Ovary (tissue), 3 donors: ENCODE data around the gene HEATR3.

Experiments
- POLR2A ChIP-seq: fragments of 450-650 bp; IDR thresholded peaks from one replicate; pipeline ENCODE4 v1.6.1; 2017; ENCODE audit warnings: antibody characterized with exemption, mild to moderate bottlenecking, moderate library complexity
- TF ChIP-seq, protein P1 (sequence below), 3 donors: fragments of 450-650 bp in 2 of 3; fragments of 200-600 bp in 1 of 3; IDR thresholded peaks; one replicate each; pipeline versions ENCODE4 v1.5.1 to v1.8.0; 2016 to 2022; ENCODE audit warnings: antibody characterized with exemption in 3 of 3, mild to moderate bottlenecking in 1 of 3
- donor health status: DM: no; HTN: no; CAD: no.

DNA sequence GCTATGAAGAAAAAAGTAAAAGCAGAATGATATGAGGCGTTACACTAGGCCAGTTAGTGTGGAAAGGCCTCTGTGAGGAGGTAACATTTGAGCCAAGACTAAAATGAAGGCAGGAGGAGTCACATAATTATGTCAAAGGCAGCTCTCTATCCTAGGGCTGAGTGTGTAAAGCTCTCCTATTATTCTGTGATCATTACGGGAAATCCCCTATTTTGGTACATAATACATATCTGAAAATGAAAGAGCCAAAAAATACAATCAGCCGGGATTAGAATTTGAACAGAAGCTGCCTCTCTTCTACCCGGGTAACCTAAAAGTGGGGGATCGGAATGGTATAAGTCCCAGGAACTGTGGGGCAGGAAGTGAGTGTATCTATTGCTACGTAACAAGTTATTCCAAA is 27.1 kb downstream of the HEATR3 start:
- no peak for TF ChIP-seq POLR2A
- TF ChIP-seq, protein P1, sequence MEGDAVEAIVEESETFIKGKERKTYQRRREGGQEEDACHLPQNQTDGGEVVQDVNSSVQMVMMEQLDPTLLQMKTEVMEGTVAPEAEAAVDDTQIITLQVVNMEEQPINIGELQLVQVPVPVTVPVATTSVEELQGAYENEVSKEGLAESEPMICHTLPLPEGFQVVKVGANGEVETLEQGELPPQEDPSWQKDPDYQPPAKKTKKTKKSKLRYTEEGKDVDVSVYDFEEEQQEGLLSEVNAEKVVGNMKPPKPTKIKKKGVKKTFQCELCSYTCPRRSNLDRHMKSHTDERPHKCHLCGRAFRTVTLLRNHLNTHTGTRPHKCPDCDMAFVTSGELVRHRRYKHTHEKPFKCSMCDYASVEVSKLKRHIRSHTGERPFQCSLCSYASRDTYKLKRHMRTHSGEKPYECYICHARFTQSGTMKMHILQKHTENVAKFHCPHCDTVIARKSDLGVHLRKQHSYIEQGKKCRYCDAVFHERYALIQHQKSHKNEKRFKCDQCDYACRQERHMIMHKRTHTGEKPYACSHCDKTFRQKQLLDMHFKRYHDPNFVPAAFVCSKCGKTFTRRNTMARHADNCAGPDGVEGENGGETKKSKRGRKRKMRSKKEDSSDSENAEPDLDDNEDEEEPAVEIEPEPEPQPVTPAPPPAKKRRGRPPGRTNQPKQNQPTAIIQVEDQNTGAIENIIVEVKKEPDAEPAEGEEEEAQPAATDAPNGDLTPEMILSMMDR (IDR thresholded peaks at IDR 0.05) = no peak
